Smooth muscle cell (in vitro differentiated cells): Measurements from ENCODE around the gene DTX1. TPM values are rescaled to one million over a fixed set of nuclear protein-coding genes. Genes with fewer than 3 reads are reported as not detected.

Experiments used
- DNase-seq: peaks from one replicate; lab custom pipeline; 2025; ENCODE audit not compliant: unreplicated experiment; lab: John Stamatoyannopoulos, UW
- H2AFZ ChIP-seq: fragments of 200-600 bp; sonication (generic); 2 replicates; pipeline ENCODE4 v1.6.0; 2016; ENCODE audit warnings: antibody characterized with exemption, low read depth, mild to moderate bottlenecking
- H3F3A ChIP-seq: fragments of 200-600 bp; sonication (generic); 2 replicates; pipeline ENCODE4 v1.6.0; 2017; ENCODE audit warnings: antibody characterized with exemption, low read depth
- H3K27ac ChIP-seq: fragments of 200-600 bp; sonication (generic); 2 replicates; pipeline ENCODE4 v1.5.1; 2016; ENCODE audit warnings: low read depth, mild to moderate bottlenecking
- H3K27me3 ChIP-seq: fragments of 200-600 bp; sonication (generic); 2 replicates; pipeline ENCODE4 v1.6.1; 2016; ENCODE audit warnings: low read depth, mild to moderate bottlenecking
- H3K36me3 ChIP-seq: fragments of 200-600 bp; sonication (generic); 2 replicates; pipeline ENCODE4 v1.5.1; 2016; ENCODE audit warnings: low read depth
- H3K4me1 ChIP-seq: fragments of 200-600 bp; sonication (generic); 2 replicates; pipeline ENCODE4 v1.5.1; 2016; ENCODE audit warnings: low read depth
- H3K4me2 ChIP-seq: fragments of 200-600 bp; sonication (generic); 2 replicates; pipeline ENCODE4 v1.6.0; 2016; ENCODE audit warnings: mild to moderate bottlenecking
- H3K4me3 ChIP-seq: fragments of 200-600 bp; sonication (generic); 2 replicates; pipeline ENCODE4 v1.5.1; 2016; ENCODE audit warnings: mild to moderate bottlenecking
- H3K79me2 ChIP-seq: fragments of 200-600 bp; sonication (generic); 2 replicates; pipeline ENCODE4 v1.6.0; 2016; ENCODE audit warnings: low read depth, mild to moderate bottlenecking
- H3K9ac ChIP-seq: fragments of 200-600 bp; sonication (generic); 2 replicates; pipeline ENCODE4 v1.6.0; 2016; ENCODE audit warnings: low read depth
- H3K9me3 ChIP-seq: fragments of 200-600 bp; sonication (generic); replicated peaks from 2 replicates; pipeline ENCODE4 v1.5.1; 2016; ENCODE audit warnings: low read depth
- H4K20me1 ChIP-seq: fragments of 200-600 bp; sonication (generic); 2 replicates; pipeline ENCODE4 v1.6.0; 2016; ENCODE audit warnings: low read depth
- CTCF ChIP-seq: fragments of 200-600 bp; sonication (generic); IDR thresholded peaks from 2 replicates; pipeline ENCODE4 v1.5.1; 2017; ENCODE audit warnings: borderline replicate concordance, mild to moderate bottlenecking, antibody characterized with exemption; ENCODE audit not compliant: insufficient read depth, poor library complexity, severe bottlenecking
- WGBS: methylation state at CpG from one replicate; pipeline ENCODE4 v1.1.7; 2016; ENCODE audit warnings: low lambda C conversion rate; 5-methylcytosine and 5-hydroxymethylcytosine counted together
- polyA plus RNA-seq: library from polyadenylated mRNA; unstranded; fragments of >200 nt; fragmentation: Nextera tagmentation; extraction: Ambion mirVana; gene quantifications from 2 replicates; pipeline ENCODE4 v1.2.1, GENCODE V29; 2016
- total RNA-seq: library from RNA; depleted of rRNA; stranded (reverse); fragments of >200 nt; gene quantifications from 2 replicates; pipeline ENCODE4 v1.2.3, GENCODE V29; 2014

The DTX1 gene
- total and polyA plus RNA-seq, 2 experiments from 2014 or later = 0.09 to 1.1 TPM

- Histone ChIP-seq H3K9me3 (peaks cover 8% of the 10 kb centered on the region), H3K27ac (no peak overlapping the region), H3K79me2 (no peaks in the 10 kb centered on the region), H3K4me1 (no peaks in the 10 kb centered on the region), H3K27me3 (no peaks in the 10 kb centered on the region), H3K36me3 (no peaks in the 10 kb centered on the region), H4K20me1 (no peaks in the 10 kb centered on the region), H3K4me2 (no peak overlapping the region), H3F3A (no peaks in the 10 kb centered on the region), H2AFZ (no peak overlapping the region), H3K9ac (no peak overlapping the region), H3K4me3 (no peak overlapping the region)
- WGBS = 86% methylated on average over 3 of the region's 3 CpGs
- no peak for TF ChIP-seq CTCF
- DNase-seq = no peak
These were observed 64.3 kb downstream of the DTX1 start for GRCh38 chr12:113120670-113121370.

GRCh38 chr12:113127791-113128199, 71.3 kb downstream of the DTX1 start:
- Histone ChIP-seq H3K36me3 (no peaks in the 10 kb centered on the region), H3K4me2 (no peak overlapping the region), H3K4me3 (no peak overlapping the region), H3F3A (no peaks in the 10 kb centered on the region), H2AFZ (no peak overlapping the region), H3K27ac (no peak overlapping the region), H3K9me3 (peaks cover 5% of the 10 kb centered on the region), H3K79me2 (no peaks in the 10 kb centered on the region), H3K4me1 (no peaks in the 10 kb centered on the region), H4K20me1 (no peaks in the 10 kb centered on the region), H3K9ac (no peak overlapping the region), H3K27me3 (no peaks in the 10 kb centered on the region)
- no peak for TF ChIP-seq CTCF
- no peak for DNase-seq
- WGBS = 65% methylated on average over 14 of the region's 15 CpGs

GRCh38 chr12:113128802-113129663, 72.5 kb downstream of the DTX1 start:
- no peaks in the 10 kb centered on the region for H3K27me3 ChIP-seq
- H3K4me3 ChIP-seq = no peak overlapping the region
- H3K9me3 ChIP-seq = no peaks in the 10 kb centered on the region
- H3K4me1 ChIP-seq = no peaks in the 10 kb centered on the region
- H4K20me1 ChIP-seq = no peaks in the 10 kb centered on the region
- WGBS = 65% methylated on average over 9 of the region's 9 CpGs
- no peak for TF ChIP-seq CTCF
- no peaks in the 10 kb centered on the region for H3K79me2 ChIP-seq
- no peak overlapping the region for H2AFZ ChIP-seq
- no peak overlapping the region for H3K27ac ChIP-seq
- H3F3A ChIP-seq = no peaks in the 10 kb centered on the region
- no peak for DNase-seq
- no peak overlapping the region for H3K4me2 ChIP-seq
- no peak overlapping the region for H3K9ac ChIP-seq
- no peaks in the 10 kb centered on the region for H3K36me3 ChIP-seq
